Stimulated activated CD4-positive, alpha-beta T cell treated with anti-CD3 and anti-CD28 coated beads, Interleukin-12 subunit alpha, Interleukin-12 subunit beta, amount 100 ng/mL, for 24 hours (primary cell): ENCODE measurements around the gene SUGCT.

Experiments used
- DNase-seq, 2 experiments: peaks; one replicate each; pipeline ENCODE4 v3.0.0-alpha.2; 2020; ENCODE audit warnings: low read depth in 2 of 2

SUGCT gene

DNA sequence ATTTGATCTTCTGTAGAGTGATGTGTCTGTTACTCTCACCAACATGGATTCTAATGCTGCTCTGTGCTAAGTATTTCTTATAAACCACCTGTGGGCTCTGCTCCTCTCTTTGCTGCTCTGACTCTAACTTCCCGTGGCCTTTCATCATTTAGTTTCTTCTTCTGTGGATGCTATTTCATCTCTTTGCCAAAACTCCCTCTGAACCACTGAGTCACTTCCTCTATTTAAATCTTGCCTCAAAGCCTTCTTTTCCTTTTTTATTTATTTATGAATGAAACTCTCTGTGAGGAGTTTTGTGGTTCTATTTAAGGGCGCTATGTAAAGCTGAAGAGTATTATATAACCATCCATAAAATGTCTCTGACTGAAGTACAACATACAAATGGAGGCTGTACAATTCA is 538.5 kb downstream of the SUGCT start:
- no peak for DNase-seq

DNA sequence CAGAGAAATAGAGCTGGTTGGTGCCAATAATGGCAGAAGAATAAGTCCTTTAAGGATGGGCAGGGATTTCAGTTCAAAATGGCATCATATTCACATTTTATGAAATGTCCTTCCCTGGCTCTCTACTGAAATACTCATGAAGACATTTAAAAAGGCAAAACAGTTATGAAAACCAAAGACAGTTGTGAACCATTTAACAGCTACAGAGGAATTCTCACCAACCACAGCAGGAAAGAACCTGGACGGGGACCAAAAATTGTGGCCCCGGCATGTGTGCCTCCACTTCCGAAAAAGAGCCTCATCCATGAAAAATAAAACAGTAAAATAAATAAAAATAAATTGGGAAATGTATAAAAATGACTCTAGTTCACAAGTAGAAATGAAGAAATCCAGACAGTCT is 539.5 kb downstream of the SUGCT start:
- DNase-seq, result no peak

DNA sequence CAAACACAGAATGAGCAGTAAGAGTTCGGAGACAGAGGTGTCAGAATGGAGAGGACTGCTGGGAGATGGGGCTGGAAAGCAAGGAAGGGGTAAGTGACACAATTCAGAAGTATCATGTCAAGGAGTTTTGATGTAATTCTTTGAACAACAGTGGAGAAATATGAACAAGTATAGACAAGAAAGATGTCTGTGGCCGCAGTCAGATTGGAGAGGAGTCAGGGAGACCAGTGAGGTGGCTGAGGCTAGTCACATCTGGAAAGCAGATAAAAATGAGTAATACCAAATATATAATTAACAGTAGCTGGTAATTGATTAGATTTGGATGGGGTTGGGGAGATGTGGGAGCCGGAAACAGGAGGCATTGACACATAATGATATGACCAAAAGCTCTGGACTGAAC is 540.9 kb downstream of the SUGCT start:
- DNase-seq, result no peak

DNA sequence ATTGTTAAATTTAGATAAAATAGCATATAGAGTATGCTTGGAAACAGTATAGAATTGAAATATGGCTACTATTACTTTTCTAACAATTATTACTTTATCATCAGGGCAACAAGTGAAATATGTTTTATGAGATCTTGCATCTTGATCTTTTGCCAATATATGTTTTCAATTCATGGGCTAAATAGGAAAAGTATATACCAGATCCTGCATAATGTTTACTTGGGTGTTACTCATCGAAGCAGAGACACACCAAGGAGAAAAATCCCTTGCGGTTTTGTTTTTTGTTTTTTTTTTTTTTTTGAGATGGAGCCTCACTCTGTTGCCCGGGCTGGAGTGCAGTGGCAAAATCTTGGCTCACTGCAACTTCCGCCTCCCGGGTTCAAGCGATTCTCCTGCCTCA is 541.4 kb downstream of the SUGCT start:
- no peak for DNase-seq

DNA sequence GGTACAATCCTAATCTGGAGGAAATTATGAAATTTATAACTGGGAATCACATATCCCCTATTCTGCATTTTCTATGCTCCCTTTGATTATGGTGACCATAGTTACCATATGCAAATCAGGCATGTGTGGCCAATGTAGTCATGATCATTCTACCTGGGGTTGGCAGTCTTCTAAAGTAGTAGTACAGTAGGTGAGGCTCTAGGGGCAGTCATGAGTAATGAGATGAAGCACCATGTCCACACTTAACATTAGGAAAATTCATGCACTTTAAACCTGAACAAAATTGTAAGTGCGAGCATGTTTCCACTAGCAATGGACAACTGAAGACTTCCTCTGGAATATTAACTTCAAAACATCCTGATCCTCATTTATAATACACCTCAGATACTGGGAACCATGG is 545.9 kb downstream of the SUGCT start:
- no peak for DNase-seq

DNA sequence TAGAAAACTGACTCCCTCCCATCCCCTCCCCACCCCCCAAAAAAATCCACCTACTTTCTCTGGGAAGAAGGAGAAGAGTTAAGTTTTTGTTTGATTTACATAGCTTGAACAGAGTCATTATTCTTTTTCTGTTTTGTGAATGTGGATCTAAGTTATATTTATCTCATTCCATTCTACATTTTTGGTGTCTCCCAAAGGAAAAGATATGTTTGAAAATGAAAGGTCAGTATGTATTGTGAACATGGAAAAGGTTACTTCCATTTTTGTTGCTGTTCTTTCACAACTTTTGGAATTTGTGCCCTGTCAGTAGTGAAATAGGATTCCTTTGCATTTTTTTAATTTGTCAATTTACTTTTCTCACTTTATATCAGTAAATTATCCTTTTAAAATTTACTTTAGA is 547.9 kb downstream of the SUGCT start:
- no peak for DNase-seq

DNA sequence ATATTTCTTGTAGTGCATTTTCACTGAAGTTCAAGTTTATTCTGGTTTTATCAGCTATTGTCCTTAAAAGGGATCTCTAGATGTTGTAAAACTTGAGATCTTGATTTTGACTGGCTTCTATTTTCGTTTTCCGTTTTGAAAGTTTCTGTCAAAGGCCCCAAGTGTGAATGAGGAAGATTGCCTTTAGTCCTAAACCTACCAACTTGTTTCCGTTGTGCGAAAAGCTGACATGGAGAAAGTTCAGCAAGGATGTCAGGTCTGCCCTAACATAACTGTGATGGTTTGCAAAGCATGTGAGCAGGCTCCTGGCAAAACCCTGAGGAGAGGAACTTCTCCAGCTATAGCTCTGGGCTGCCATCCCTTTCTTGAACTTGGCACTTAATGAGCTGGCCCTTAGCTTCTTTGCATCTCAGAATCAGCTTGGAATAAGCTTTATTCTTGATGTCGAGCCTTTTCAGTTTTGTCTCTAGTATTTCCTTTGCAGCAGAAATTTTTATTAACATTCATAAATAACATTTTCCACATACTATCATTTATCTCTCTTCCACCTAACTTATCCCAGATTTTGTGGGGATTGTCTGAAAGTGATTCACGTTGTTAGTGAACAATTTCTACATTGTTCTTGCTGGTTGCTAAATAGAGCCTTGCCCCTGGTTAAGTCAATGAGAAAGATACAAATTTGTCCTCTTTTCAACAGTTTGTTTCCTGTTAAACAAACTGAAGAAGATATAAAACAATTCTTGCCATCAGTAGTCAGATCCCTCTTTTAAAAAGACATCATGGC is 559.4 kb downstream of the SUGCT start:
- DNase-seq, result no peak

DNA sequence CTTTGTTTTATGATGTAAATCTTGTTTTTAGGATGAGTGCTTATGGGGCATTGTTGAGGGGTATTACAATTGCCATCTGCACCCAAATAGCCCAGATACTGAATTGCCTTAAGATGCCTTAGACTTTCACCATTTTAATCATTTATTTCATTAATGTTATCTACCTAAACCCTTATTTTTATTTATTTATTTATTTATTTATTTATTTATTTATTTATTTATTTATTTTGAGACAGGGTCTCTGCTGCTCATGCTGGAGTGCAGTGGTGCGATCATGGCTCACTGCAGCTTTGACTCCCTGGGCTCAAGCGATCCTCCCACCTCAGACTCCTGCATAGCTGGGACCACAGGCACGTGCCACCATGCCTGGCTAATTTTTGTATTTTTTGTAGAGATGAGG is 560.2 kb downstream of the SUGCT start:
- no peak for DNase-seq

DNA sequence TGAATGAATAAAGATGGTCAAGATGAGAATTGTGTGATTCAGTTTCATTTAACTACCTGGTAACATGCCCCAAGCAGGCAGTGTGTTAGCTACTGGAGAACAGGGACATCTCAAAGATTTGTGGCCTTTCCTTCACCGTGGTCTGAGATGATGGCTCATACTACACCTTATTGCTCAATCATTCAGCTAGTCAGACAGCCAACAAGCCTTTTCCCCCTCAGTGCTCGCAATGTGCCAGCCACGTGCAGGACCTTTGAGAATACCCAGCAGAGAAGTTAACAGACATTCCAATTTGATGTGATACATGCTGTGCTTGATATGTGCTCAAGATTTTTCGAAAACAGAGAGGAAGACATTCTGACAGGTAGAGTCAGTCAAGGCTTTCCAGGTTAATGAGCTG is 562.8 kb downstream of the SUGCT start:
- DNase-seq, result no peak

DNA sequence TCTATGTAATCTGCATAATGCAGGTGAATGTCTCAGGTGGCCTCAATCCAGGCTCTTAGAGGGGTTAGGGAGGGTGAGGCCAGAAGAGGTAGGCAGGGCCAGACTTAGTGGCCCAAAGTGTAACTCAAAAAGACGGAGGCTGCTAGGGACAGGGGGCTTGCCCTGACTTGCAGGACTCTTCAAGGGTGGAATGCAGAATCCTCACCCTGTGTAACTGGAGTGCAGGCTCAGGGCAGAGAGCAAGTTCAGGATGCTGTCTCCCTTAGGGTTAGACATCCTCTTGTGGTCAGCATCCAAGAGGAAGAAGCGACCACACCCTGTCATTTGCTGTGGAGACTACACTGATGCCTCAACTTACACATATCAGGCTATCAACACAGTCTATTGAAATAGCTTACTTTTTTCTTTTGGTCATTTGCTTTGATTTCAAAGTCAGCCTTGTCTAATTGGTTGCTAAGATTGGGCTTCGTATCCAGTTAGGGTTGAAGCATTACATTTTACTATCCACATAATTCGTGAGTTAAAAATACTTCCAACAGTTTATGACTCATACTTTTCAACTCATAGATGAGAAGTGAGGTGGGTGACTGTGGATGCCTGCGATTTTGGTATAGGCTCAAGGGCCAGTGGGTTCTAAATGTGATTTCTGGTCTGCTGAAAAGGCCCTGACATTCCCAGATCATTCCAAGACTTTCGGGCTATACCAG is 563.6 kb downstream of the SUGCT start:
- no peak for DNase-seq

DNA sequence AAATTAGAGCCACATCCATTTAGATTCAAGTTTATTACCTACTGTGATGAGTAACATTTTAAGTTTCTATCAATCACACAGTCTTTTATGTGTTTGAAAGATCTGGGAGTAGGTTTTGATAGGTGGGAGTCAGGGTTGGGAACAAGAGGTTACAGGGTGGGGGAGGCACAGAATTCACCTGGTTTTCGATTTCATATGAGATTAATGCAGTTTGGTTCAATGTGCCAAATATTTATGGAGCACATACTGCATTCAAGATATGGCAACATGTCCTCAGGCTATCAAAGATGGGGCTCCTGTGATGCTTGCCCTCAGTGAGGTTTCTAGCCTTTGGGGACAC is 564.1 kb downstream of the SUGCT start:
- no peak for DNase-seq

DNA sequence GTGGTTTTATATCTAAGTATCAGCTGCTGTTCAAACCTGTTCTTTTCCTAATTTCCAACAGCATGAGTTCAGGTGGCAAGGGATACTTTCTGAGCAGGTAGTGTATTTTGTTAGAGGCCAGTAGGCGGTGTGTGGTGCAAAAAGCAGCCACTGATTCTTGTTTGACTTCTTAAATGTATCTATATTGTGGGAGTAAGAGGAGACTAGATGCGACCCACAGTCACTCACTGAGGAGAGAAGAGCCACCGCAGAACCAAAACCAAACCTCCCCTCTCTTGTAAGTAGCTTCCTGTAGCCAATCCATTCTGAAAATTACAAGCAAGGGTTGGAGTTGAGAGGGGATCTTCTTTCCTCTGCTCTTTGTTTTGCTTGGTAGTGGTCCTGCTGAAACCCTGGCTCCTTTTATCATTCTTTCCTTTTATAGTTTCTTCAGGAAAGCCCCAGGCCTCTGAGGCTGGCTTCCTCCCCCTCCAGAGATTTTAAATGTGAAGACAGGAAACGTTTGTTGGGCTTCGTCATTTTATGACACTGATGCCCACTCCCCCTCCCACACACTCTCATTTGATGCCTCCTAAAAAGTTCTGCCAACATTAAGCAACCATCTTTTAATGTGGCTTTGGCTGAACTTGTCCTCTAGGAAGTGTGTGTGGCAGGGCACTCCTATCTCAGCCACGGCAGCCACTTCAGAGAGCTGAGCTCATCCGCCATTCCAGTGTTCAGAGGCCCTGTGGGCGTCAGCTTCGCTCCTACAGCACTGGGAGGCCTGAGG is 566.0 kb downstream of the SUGCT start:
- DNase-seq, result no peak

DNA sequence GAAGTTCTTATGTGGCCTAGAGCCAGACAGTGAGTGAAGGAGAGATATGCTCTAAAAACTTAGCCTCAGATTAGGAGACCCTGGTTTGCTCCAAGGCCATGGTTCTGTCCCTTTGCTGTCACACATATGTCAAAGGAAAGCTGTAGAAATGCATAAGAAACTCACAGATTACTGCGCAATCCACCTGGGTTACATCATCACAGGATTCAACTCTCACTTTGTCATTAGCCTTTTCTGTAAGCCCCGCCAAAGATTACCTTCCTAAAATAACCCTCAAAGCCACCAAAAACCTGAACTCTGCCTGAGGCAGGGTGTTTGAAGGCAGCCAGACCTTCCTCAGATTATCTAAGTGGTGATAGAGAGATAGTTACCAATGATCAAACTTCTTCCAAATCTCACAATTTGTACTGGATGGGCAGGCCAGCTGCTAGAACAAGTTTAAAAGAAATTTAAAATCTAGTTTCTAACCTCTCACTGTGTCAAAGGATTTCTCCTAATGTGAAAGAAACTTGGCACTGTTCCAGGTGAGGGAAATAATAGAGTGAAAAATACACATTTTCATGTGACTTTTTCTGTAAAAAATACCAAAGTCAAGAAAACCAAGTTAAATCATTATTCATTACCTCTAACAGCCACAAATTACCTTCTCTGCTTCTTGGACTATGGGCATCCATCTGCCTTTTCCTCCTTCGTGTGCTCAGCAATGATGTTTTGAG is 567.2 kb downstream of the SUGCT start:
- DNase-seq, result no peak

DNA sequence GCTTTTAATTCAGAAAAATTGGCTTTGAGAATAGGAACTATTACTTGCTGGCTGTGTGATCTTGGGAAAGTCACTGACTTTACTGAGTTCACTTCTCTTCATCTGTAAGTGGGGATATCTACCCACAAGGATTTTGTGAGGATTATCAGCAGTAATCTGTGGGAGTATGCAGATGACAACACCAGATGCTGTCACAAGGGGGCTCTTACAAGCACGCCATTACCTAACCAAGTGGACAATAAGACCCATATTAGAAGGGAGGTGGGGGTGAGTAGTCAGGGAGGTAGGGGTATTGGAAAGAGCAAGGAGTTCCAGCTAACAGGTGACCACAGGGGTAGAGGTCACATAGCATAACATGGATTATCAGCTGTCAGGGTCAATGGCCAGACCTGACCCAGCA is 569.4 kb downstream of the SUGCT start:
- no peak for DNase-seq

DNA sequence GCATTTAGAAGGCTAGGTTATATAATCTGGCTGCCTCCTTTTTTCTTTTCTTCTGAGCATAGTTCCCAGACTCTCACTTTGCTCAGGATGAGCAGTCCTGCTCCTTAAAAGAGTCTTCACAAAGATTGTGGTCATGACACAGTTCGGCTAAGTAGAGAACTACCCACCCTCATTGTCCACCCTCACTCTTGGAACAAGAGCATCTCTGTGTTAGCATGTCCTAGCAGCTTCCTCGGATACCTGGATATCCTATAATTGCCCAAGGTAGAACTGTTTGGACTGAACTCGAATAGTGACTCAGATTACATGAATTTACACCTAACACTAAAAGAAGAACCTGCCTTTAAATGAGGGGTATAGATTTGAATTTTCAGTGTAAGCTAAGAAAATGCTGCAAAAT is 572.0 kb downstream of the SUGCT start:
- DNase-seq, result no peak

DNA sequence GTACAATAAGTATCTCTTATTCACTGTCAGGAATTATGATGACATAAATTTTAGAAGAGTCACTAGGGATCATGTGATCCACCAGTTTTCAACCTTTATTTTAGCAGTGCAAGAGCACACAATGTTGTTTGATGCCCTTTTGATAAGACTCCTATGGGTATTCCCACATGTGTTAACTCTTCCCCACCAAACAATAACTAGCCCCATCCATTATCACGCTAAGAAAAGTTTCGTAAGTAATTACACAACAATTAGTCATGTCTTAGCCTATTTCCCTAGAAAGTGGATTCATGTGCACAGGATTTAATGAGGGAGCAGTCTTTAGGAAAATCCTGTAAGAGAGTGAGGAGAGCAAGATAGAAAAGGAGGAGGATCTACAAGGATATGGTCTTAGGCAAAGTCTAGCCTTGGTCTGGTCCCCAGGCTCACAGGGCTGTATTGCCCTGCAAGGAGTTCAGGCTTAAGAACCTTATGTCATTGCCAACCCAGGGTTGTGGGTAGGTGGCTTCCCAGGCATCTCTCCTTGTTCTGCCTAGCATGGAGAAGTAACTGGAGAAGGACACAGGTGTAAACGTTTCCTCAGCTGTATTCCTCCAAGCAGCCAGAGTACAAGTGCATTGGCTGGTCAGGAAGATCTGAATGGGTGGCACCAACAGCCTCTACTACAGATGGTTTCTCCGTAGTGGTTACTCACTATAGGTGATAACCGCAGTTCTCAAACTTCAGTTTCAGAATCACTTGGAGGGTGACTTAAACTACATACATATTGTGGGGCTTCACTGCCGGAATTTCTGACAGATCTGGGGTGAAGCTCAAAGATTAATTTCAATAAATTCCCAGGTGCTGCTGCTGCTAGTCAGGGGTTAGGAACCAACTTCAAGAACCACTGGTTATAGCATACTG is 574.5 kb downstream of the SUGCT start:
- no peak for DNase-seq

DNA sequence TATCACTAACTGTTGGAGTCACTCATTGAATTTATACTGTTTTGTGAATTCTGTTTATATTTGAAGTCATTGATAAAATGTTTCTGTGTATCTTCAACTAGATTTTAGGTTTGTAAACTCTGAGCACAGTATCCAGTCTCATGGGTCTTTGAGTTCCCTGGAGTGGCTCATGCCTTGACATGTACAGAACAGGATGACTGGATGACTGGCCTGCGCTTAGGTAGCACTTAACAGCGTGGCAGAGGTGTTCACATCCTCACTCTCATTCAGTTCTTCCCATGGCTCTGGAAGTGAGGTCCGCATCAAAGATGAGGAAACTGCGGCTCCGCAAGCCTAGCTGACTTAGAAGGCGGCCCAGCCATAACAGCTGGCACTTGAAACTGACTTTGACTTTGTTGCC is 576.9 kb downstream of the SUGCT start:
- no peak for DNase-seq

DNA sequence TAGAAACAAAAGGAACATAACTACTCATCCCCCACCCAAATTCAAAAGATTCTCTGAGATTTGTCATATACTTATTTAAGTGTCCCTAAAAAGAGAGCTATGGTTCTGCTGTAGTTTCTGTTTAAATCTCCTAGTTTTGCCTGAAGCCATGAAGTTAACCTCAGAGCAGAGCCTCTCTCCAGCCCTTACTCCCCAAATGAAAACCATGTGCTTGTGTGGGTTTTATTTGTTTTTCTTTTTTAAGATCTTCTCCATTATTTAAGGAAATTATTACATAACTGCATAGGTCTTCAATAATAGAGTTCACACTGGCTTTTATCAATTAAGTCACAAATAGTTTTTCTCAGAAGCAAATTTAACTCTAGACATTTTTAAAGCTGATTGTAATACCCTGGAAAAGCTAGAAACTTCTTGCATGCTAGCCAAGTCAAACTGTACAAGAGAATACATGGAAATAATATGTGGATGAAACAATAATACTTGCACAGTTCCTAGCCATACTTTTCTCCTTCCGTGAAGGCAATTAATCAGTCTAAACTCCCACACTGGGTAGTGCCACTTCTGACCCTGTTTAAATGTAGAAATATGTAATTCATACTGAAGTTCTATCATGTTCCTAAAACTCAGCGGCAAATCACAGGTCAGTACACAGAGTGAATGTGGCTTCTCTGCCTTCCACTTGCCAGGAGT is 579.7 kb downstream of the SUGCT start:
- no peak for DNase-seq

DNA sequence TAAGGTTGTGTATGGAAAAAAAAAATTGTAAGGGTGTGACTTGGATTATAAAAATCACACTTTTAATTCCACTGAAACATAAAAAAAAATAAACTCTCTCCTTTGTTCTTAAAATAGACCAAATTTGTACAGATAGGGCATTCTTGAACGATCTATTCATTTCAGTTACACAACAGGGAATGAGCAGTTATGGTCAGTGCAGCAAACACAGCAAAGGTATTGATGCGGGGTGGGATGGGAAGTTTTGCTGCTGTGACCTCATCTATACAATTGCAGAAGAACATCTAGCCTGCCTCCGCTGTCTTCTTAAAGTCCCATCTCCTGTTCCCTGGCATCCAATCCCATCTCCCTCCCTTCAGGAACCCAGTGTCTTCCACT is 580.2 kb downstream of the SUGCT start:
- no peak for DNase-seq

DNA sequence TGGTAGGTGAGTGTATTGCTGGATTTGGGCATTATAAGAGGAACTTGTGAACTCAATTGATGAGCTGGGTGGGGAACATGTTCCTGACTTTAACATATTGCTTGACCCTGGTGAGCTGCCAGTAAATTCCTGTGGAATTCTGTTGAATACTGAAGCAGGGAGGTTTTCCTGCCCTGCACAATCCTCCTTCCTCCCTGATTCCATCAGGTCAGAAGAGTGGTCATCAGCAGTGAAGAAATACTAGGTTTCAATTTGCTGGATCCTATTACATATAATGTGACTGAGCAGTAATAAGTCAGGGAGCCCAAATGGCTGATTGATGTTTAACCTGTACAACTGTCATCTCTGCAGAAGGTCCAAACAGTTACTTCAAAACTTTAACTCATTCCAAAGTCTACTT is 581.2 kb downstream of the SUGCT start:
- no peak for DNase-seq

DNA sequence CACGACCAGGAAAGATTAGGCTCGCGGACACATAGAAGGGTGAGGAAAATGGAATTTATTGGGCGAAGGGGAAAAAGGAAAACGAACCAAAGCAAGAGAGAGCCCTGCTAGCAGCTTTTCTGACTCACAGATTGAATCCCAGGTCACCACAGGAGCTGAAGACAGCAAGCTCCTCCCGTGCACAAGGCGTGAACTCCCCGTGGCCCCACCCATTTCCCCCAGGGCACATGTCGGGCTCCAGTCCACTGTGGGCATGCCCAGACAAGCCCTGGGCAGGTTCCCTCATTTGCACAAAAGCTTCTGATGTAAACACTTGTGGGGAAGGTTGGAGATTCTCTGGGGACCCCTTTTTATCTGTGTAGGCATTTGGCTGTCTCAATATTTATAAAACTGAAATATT is 582.4 kb downstream of the SUGCT start:
- DNase-seq, result no peak
